GM12865 (cell line): Measurements from ENCODE around the gene CDH13.

ENCODE experiments used
- DNase-seq: peaks from one replicate; pipeline ENCODE4 v3.0.0; 2010; ENCODE audit warnings: low read depth
- H3K4me3 ChIP-seq: 2 replicates; pipeline ENCODE4 v1.5.1; 2011; ENCODE audit warnings: mild to moderate bottlenecking, low read depth, low read length, control low read depth
- TF ChIP-seq, protein P1 (sequence below): IDR thresholded peaks from 2 replicates; pipeline ENCODE4 v1.5.1; 2011; ENCODE audit warnings: low read length, control low read depth, low read depth, inconsistent platforms; ENCODE audit not compliant: insufficient read depth; ENCODE audit errors: missing control alignments

The CDH13 gene

GRCh38 chr16:83722456-83723183 is 1095.9 kb downstream of the CDH13 start:
- TF ChIP-seq, protein P1, sequence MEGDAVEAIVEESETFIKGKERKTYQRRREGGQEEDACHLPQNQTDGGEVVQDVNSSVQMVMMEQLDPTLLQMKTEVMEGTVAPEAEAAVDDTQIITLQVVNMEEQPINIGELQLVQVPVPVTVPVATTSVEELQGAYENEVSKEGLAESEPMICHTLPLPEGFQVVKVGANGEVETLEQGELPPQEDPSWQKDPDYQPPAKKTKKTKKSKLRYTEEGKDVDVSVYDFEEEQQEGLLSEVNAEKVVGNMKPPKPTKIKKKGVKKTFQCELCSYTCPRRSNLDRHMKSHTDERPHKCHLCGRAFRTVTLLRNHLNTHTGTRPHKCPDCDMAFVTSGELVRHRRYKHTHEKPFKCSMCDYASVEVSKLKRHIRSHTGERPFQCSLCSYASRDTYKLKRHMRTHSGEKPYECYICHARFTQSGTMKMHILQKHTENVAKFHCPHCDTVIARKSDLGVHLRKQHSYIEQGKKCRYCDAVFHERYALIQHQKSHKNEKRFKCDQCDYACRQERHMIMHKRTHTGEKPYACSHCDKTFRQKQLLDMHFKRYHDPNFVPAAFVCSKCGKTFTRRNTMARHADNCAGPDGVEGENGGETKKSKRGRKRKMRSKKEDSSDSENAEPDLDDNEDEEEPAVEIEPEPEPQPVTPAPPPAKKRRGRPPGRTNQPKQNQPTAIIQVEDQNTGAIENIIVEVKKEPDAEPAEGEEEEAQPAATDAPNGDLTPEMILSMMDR: no peak
- no peak for DNase-seq
- no peak overlapping the region for H3K4me3 ChIP-seq

DNA sequence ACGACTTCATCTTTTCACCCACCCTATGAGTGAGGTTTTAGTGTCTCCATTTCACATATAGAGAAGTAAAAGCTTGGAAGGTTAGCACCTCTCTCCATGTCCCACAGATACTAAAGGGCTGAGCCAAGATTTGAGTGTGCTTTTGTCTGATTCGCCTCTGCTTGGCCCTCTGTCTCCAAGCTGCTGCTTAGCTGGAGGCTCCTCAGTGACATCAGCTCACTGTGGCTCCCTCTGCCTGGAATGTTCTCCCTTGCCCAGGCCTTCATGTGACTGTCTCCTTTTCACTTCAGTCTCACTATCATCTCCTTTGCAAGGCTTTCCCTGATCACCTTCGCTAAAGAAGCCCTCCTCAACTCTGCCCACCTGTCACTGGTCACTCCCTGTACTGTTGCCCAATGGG is 1096.5 kb downstream of the CDH13 start:
- TF ChIP-seq, protein P1: no peak
- no peak for DNase-seq
- H3K4me3 ChIP-seq: no peak overlapping the region

- no peak for DNase-seq
- TF ChIP-seq, protein P1: no peak
Observed at GRCh38 chr16:83723901-83724300, 1097.1 kb downstream of the CDH13 start.

GRCh38 chr16:83724585-83724984 is 1097.8 kb downstream of the CDH13 start:
- TF ChIP-seq, protein P1: no peak
- no peak for DNase-seq
- H3K4me3 ChIP-seq: no peak overlapping the region

More at GRCh38 chr16:83723901-83724300, 1097.1 kb downstream of the CDH13 start:
- no peak overlapping the region for H3K4me3 ChIP-seq

GRCh38 chr16:83725313-83725712 is 1098.5 kb downstream of the CDH13 start:
- H3K4me3 ChIP-seq: no peak overlapping the region
- TF ChIP-seq, protein P1: no peak
- DNase-seq: no peak

DNA sequence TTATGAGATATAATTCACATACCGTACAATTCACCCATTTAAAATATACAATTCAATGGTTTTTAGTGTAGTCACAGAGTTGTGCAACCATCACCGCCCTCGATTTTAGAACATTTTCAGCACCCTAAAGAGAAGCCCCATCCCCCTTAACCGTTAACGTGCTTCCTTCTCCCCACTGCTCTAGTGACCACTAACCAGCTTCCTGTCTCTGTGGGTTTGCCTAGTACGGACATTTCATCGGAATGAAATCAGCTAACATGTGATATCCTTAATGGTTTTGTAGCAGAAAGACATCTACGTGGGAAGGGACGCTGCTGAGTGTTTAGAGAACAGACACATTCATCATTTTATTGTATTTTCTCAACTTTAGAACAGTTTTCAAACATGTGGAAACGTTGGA is 1100.2 kb downstream of the CDH13 start:
- no peak overlapping the region for H3K4me3 ChIP-seq
- no peak for DNase-seq
- TF ChIP-seq, protein P1: no peak
